ENCODE data around the gene NPTXR. TPM values are rescaled to one million over a fixed set of nuclear protein-coding genes. Genes with fewer than 3 reads are reported as not detected.

Gene NPTXR
- polyA plus RNA-seq, 3 donors: 0.04 TPM; not detected in 2

- Histone ChIP-seq H3K9ac (ENCODE audit: insufficient read depth, low read length, poor library complexity, severe bottlenecking) (no peak overlapping the region), H3K4me2 (replicated peaks; ENCODE audit: extremely low read depth, low read length, poor library complexity, severe bottlenecking) (no peak overlapping the region), H3K79me2 (ENCODE audit: insufficient read depth, low read length) (no peaks in the 10 kb centered on the region), H3K27me3 (ENCODE audit: control insufficient read depth in 2 of 2, insufficient read depth in 2 of 2, low read length in 2 of 2) (no peaks in the 10 kb centered on the region), H3K9me3 (replicated peaks in 1 of 2; ENCODE audit: control insufficient read depth in 1 of 2, insufficient read depth in 1 of 2, low read length in 2 of 2) (peaks cover 0 to 5% of the 10 kb centered on the region in 2 donors), H3K4me3 (replicated peaks in 1 of 3; ENCODE audit: low read depth in 2 of 3, low read length in 3 of 3) (no peak overlapping the region), H2AFZ (ENCODE audit: insufficient read depth, low read depth, low read length, poor library complexity, severe bottlenecking) (no peak overlapping the region), H3K4me1 (ENCODE audit: control insufficient read depth in 1 of 2, insufficient read depth in 2 of 2, low read length in 2 of 2) (peaks cover 0 to 10% of the 10 kb centered on the region in 2 donors), H4K20me1 (ENCODE audit: insufficient read depth, low read length) (no peaks in the 10 kb centered on the region), H3K36me3 (replicated peaks in 1 of 2; ENCODE audit: control insufficient read depth in 1 of 2, insufficient read depth in 2 of 2, low read length in 2 of 2) (no peaks in the 10 kb centered on the region), H3K27ac (ENCODE audit: low read depth in 1 of 2, low read length in 2 of 2) (no peak overlapping the region)
- Mint-ChIP-seq H3K27ac (no peak overlapping the region), H3K9me3 (peaks cover 0 to 2% (median 0%) of the 10 kb centered on the region in 7 donors), H3K36me3 (no peaks in the 10 kb centered on the region), H3K27me3 (ENCODE audit: low read depth in 3 of 3) (peaks cover 0 to 9% (median 1%) of the 10 kb centered on the region in 3 donors), H3K4me1 (peaks cover 5% of the 10 kb centered on the region), H3K4me3 (no peak overlapping the region)
- no peak for TF ChIP-seq CTCF (IDR thresholded peaks at IDR 0.05)
- WGBS (ENCODE audit: insufficient coverage): 78% methylated on average over 11 of the region's 11 CpGs
- no peak for DNase-seq
- intact Hi-C loops (cut with micrococcal nuclease): loop anchor here in 1 of 2 donors (10.0 kb wide), 1 partner anchor 1087 kb away; no protein-coding TSS in a partner anchor
These were observed 15.6 kb downstream of the NPTXR start for GRCh38 chr22:38828191-38828590.

- H3K27ac Mint-ChIP-seq: no peak overlapping the region
- no peak overlapping the region for H3K4me3 Mint-ChIP-seq
- H3K27me3 Mint-ChIP-seq (ENCODE audit: low read depth in 3 of 3): peaks cover 0 to 9% (median 1%) of the 10 kb centered on the region in 3 donors
- H2AFZ ChIP-seq (ENCODE audit: insufficient read depth, low read depth, low read length, poor library complexity, severe bottlenecking): no peak overlapping the region
- no peak overlapping the region for H3K4me2 ChIP-seq (replicated peaks; ENCODE audit: extremely low read depth, low read length, poor library complexity, severe bottlenecking)
- intact Hi-C loops (cut with micrococcal nuclease): loop anchor here in 1 of 2 donors (10.0 kb wide), 1 partner anchor 1087 kb away; no protein-coding TSS in a partner anchor
- DNase-seq: no peak
- H3K9me3 Mint-ChIP-seq: peaks cover 0 to 2% (median 0%) of the 10 kb centered on the region in 7 donors
- H3K36me3 Mint-ChIP-seq: no peaks in the 10 kb centered on the region
- H3K79me2 ChIP-seq (ENCODE audit: insufficient read depth, low read length): no peaks in the 10 kb centered on the region
- H3K9me3 ChIP-seq (replicated peaks in 1 of 2; ENCODE audit: control insufficient read depth in 1 of 2, insufficient read depth in 1 of 2, low read length in 2 of 2): peaks cover 0 to 5% of the 10 kb centered on the region in 2 donors
- H3K4me3 ChIP-seq (replicated peaks in 1 of 3; ENCODE audit: low read depth in 2 of 3, low read length in 3 of 3): no peak overlapping the region
- no peak for TF ChIP-seq CTCF (IDR thresholded peaks at IDR 0.05)
- no peaks in the 10 kb centered on the region for H3K36me3 ChIP-seq (replicated peaks in 1 of 2; ENCODE audit: control insufficient read depth in 1 of 2, insufficient read depth in 2 of 2, low read length in 2 of 2)
- no peak overlapping the region for H3K9ac ChIP-seq (ENCODE audit: insufficient read depth, low read length, poor library complexity, severe bottlenecking)
- H4K20me1 ChIP-seq (ENCODE audit: insufficient read depth, low read length): no peaks in the 10 kb centered on the region
- no peak overlapping the region for H3K27ac ChIP-seq (ENCODE audit: low read depth in 1 of 2, low read length in 2 of 2)
- H3K27me3 ChIP-seq (ENCODE audit: control insufficient read depth in 2 of 2, insufficient read depth in 2 of 2, low read length in 2 of 2): no peaks in the 10 kb centered on the region
- peaks cover 0 to 10% of the 10 kb centered on the region in 2 donors for H3K4me1 ChIP-seq (ENCODE audit: control insufficient read depth in 1 of 2, insufficient read depth in 2 of 2, low read length in 2 of 2)
- H3K4me1 Mint-ChIP-seq: peaks cover 5% of the 10 kb centered on the region
These were observed 16.3 kb downstream of the NPTXR start for GRCh38 chr22:38827510-38827909.
